ENCODE results near the gene PIGT. TPM values are rescaled to one million over a fixed set of nuclear protein-coding genes. Genes with fewer than 3 reads are reported as not detected.
A peak's percentile ranks its signal among the peaks of the same experiment; 100 is the strongest.

Gene PIGT
- total and polyA plus RNA-seq, 2 of the 13 experiments (the other 11 are each of a cell fraction or from before 2014, with no cell fraction given), result 65.9 to 74.1 TPM

DNA sequence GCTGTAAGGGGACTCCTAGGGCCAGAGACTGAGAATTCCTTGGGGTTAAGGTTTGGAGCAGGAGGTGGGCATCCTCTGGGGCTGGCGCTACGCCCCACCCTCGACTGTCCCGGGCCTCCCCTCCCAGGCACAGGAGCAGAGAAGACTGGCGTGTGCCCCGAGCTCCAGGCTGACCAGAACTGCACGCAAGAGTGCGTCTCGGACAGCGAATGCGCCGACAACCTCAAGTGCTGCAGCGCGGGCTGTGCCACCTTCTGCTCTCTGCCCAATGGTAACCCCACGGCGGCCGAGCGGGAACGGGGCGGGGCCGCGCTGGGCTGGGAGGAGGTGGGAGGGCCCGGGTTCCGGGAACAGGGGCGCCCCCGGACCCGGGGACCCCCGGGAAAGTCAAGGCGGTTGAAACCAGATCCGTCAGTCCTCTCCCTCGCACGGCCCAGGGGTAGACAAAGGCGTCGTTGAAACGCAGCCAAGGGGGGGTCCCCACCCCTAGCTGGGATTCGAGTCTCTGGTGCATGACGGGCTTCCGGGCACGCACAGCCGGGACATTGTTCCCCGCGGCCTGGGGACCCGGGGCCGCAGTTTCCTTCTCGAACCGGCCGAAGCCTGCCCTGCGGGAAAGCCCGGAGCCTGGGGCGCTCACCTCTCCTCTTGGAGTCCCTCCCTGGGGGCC, 54.5 kb downstream of the PIGT start (continued):
- TF ChIP-seq, protein P1, sequence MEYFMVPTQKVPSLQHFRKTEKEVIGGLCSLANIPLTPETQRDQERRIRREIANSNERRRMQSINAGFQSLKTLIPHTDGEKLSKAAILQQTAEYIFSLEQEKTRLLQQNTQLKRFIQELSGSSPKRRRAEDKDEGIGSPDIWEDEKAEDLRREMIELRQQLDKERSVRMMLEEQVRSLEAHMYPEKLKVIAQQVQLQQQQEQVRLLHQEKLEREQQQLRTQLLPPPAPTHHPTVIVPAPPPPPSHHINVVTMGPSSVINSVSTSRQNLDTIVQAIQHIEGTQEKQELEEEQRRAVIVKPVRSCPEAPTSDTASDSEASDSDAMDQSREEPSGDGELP (IDR thresholded peaks at IDR 0.05; ENCODE audit: borderline replicate concordance, low read depth), result no peak
- no peak for TF ChIP-seq ZNF484 (CRISPR knock-in tag; IDR thresholded peaks at IDR 0.05; ENCODE audit: borderline replicate concordance, low read depth)
- TF ChIP-seq ZNF746 (CRISPR knock-in tag; IDR thresholded peaks at IDR 0.05), result no peak
- no peak for TF ChIP-seq SOX13 (IDR thresholded peaks at IDR 0.05)
- TF ChIP-seq SOX13 (CRISPR knock-in tag; conservative IDR thresholded peaks at IDR 0.05 in 1 of 2, IDR thresholded peaks at IDR 0.05 in 1 of 2), result peak in 1 of 2 experiments; percentile 16; a peak in 1 of 4 replicates
- no peak for TF ChIP-seq HDAC1 (CRISPR knock-in tag; IDR thresholded peaks at IDR 0.05)
- TF ChIP-seq NR2F2 (IDR thresholded peaks at IDR 0.05; ENCODE audit: borderline replicate concordance, low read depth), result no peak
- peak; percentile 59; the same call in 1 of the 2 replicates for TF ChIP-seq MEIS1 (CRISPR knock-in tag; IDR thresholded peaks at IDR 0.05; ENCODE audit: borderline replicate concordance)
- peak; percentile 37; the same call in 1 of the 2 replicates for TF ChIP-seq ELF1 (CRISPR knock-in tag; IDR thresholded peaks at IDR 0.05)
- TF ChIP-seq ZNF563 (CRISPR knock-in tag; IDR thresholded peaks at IDR 0.05), result no peak
- no peak for TF ChIP-seq ZNF652 (CRISPR knock-in tag; IDR thresholded peaks at IDR 0.05; ENCODE audit: borderline replicate concordance, low read depth)
- TF ChIP-seq ZSCAN21 (CRISPR knock-in tag; IDR thresholded peaks at IDR 0.05; ENCODE audit: borderline replicate concordance), result no peak
- no peak for TF ChIP-seq GPN1 (CRISPR knock-in tag; IDR thresholded peaks at IDR 0.05; ENCODE audit: borderline replicate concordance)
- no peak for TF ChIP-seq ZNF205 (CRISPR knock-in tag; IDR thresholded peaks at IDR 0.05)
- no peak for TF ChIP-seq CHD4 (IDR thresholded peaks at IDR 0.05; ENCODE audit: borderline replicate concordance, low read length)
- TF ChIP-seq, protein P2, sequence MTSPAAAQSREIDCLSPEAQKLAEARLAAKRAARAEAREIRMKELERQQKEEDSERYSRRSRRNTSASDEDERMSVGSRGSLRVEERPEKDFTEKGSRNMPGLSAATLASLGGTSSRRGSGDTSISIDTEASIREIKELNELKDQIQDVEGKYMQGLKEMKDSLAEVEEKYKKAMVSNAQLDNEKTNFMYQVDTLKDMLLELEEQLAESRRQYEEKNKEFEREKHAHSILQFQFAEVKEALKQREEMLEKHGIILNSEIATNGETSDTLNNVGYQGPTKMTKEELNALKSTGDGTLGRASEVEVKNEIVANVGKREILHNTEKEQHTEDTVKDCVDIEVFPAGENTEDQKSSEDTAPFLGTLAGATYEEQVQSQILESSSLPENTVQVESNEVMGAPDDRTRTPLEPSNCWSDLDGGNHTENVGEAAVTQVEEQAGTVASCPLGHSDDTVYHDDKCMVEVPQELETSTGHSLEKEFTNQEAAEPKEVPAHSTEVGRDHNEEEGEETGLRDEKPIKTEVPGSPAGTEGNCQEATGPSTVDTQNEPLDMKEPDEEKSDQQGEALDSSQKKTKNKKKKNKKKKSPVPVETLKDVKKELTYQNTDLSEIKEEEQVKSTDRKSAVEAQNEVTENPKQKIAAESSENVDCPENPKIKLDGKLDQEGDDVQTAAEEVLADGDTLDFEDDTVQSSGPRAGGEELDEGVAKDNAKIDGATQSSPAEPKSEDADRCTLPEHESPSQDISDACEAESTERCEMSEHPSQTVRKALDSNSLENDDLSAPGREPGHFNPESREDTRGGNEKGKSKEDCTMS (CRISPR knock-in tag; conservative IDR thresholded peaks at IDR 0.05), result no peak
- no peak for TF ChIP-seq ZNF331 (CRISPR knock-in tag; IDR thresholded peaks at IDR 0.05)
- 0 out of 2 replicates have a peak, but pooled peaks have one; percentile 44 for TF ChIP-seq KLF15 (CRISPR knock-in tag; IDR thresholded peaks at IDR 0.05; ENCODE audit: borderline replicate concordance)
- TF ChIP-seq, protein P3, sequence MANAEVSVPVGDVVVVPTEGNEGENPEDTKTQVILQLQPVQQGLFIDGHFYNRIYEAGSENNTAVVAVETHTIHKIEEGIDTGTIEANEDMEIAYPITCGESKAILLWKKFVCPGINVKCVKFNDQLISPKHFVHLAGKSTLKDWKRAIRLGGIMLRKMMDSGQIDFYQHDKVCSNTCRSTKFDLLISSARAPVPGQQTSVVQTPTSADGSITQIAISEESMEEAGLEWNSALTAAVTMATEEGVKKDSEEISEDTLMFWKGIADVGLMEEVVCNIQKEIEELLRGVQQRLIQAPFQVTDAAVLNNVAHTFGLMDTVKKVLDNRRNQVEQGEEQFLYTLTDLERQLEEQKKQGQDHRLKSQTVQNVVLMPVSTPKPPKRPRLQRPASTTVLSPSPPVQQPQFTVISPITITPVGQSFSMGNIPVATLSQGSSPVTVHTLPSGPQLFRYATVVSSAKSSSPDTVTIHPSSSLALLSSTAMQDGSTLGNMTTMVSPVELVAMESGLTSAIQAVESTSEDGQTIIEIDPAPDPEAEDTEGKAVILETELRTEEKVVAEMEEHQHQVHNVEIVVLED (CRISPR knock-in tag; IDR thresholded peaks at IDR 0.05; ENCODE audit: borderline replicate concordance), result no peak
- TF ChIP-seq KMT2A (CRISPR knock-in tag; IDR thresholded peaks at IDR 0.05), result no peak
- TF ChIP-seq, protein P4, sequence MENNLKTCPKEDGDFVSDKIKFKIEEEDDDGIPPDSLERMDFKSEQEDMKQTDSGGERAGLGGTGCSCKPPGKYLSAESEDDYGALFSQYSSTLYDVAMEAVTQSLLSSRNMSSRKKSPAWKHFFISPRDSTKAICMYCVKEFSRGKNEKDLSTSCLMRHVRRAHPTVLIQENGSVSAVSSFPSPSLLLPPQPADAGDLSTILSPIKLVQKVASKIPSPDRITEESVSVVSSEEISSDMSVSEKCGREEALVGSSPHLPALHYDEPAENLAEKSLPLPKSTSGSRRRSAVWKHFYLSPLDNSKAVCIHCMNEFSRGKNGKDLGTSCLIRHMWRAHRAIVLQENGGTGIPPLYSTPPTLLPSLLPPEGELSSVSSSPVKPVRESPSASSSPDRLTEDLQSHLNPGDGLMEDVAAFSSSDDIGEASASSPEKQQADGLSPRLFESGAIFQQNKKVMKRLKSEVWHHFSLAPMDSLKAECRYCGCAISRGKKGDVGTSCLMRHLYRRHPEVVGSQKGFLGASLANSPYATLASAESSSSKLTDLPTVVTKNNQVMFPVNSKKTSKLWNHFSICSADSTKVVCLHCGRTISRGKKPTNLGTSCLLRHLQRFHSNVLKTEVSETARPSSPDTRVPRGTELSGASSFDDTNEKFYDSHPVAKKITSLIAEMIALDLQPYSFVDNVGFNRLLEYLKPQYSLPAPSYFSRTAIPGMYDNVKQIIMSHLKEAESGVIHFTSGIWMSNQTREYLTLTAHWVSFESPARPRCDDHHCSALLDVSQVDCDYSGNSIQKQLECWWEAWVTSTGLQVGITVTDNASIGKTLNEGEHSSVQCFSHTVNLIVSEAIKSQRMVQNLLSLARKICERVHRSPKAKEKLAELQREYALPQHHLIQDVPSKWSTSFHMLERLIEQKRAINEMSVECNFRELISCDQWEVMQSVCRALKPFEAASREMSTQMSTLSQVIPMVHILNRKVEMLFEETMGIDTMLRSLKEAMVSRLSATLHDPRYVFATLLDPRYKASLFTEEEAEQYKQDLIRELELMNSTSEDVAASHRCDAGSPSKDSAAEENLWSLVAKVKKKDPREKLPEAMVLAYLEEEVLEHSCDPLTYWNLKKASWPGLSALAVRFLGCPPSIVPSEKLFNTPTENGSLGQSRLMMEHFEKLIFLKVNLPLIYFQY (CRISPR knock-in tag; IDR thresholded peaks at IDR 0.05; ENCODE audit: borderline replicate concordance), result no peak
- TF ChIP-seq KLF9 (CRISPR knock-in tag; IDR thresholded peaks at IDR 0.05; ENCODE audit: low read depth), result no peak

Data from HepG2 (cell line).